Measurements from ENCODE around the gene TSPAN31. TPM values are rescaled to one million over a fixed set of nuclear protein-coding genes. Genes with fewer than 3 reads are reported as not detected.

The TSPAN31 gene
- total RNA-seq, 1 donor from 2014 or later = 27.5 TPM

Small RNA genes lying within 50 kb of the gene (microRNA-seq; reads per million reads assigned to microRNA genes)
- not detected for gene MIR6759

Other genes with a start within 250 kb of the TSPAN31 start
- 16.4 TPM for gene DDIT3, start 224.5 kb upstream of the TSPAN31 start, total RNA-seq
- gene MBD6, start 222.2 kb upstream of the TSPAN31 start, total RNA-seq = 25.4 TPM
- gene DCTN2, start 197.8 kb upstream of the TSPAN31 start, total RNA-seq = 95.0 TPM
- 0.08 TPM for gene KIF5A, start 195.0 kb upstream of the TSPAN31 start, total RNA-seq
- gene PIP4K2C, start 153.8 kb upstream of the TSPAN31 start, total RNA-seq = 12.4 TPM
- 21.7 TPM for gene DTX3, start 140.2 kb upstream of the TSPAN31 start, total RNA-seq
- gene ARHGEF25, start 133.6 kb upstream of the TSPAN31 start, total RNA-seq = 14.3 TPM
- 5.6 TPM for gene B4GALNT1, start 111.8 kb upstream of the TSPAN31 start, total RNA-seq
- gene OS9, start 50.9 kb upstream of the TSPAN31 start, total RNA-seq = 102 TPM
- 6.6 TPM for gene AGAP2, start 6.3 kb upstream of the TSPAN31 start, total RNA-seq
- 41.1 TPM for gene CDK4, start 7.3 kb downstream of the TSPAN31 start, total RNA-seq
- 12.2 TPM for gene MARCHF9, start 10.1 kb downstream of the TSPAN31 start, total RNA-seq
- not detected for gene CYP27B1, start 22.0 kb downstream of the TSPAN31 start, total RNA-seq
- gene METTL1, start 27.1 kb downstream of the TSPAN31 start, total RNA-seq = 7.2 TPM
- gene EEF1AKMT3, start 27.6 kb downstream of the TSPAN31 start, total RNA-seq = 1.2 TPM
- 49.5 TPM for gene TSFM, start 37.7 kb downstream of the TSPAN31 start, total RNA-seq
- 2.1 TPM for gene AVIL, start 73.7 kb downstream of the TSPAN31 start, total RNA-seq
- gene CTDSP2, start 101.7 kb downstream of the TSPAN31 start, total RNA-seq = 99.5 TPM
- 7.6 TPM for gene ATP23, start 196.5 kb downstream of the TSPAN31 start, total RNA-seq

All from Right ventricle myocardium superior (tissue), 1 donor.